Skin of body (tissue), 2 donors: Measurements from ENCODE around the gene UNC5C. TPM values are rescaled to one million over a fixed set of nuclear protein-coding genes. Genes with fewer than 3 reads are reported as not detected.
A peak's percentile ranks its signal among the peaks of the same experiment; 100 is the strongest.

ENCODE experiments used
- DNase-seq: peaks from one replicate; lab custom pipeline; 2025; lab: John Stamatoyannopoulos, UW
- total RNA-seq: library from RNA; depleted of rRNA; stranded (reverse); fragments of >200 nt; gene quantifications from one replicate; pipeline ENCODE4 v1.2.3, GENCODE V29; 2014

Gene UNC5C
- total RNA-seq, 1 donor from 2014 or later = 1.1 TPM

DNA sequence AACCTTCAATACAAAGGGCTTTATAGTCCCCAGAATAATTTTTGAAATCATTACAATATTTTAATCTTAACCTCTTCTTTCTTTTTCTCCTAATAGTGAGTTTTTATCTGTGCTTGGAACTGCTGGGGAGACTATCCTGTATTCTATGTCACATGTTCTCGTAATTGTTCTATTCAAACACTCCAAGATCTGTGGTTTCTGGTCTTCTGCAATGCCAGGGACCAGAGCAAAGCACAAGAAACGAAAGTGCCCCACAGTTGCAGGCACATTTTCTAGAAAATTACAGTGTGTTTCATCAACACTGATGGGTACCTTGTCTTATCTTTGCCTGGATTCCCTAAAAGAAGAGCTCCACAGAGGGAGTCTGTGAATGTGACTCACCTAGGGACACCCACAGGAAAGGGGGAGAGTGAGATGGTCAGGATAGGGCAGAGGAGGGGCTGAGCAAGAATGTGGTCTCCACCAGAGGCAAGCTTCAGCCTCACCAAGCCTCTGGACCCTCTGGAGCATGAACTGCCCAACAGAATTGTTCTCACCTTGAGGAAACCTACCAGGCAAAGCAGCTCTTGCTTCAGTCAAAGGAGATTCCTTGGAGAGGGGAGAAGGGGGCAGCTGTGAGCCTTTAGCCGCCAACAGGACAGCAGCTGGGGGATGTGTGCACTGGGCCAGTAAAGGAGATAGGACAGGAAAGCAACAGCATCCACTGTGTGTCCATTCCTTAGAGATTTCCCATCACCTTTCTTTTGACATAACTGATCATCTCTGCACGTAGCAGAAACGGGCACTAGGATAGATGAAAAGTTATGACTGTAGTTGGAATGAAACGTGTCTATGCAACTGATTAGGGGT, 25.9 kb downstream of the UNC5C start:
- DNase-seq = no peak

DNA sequence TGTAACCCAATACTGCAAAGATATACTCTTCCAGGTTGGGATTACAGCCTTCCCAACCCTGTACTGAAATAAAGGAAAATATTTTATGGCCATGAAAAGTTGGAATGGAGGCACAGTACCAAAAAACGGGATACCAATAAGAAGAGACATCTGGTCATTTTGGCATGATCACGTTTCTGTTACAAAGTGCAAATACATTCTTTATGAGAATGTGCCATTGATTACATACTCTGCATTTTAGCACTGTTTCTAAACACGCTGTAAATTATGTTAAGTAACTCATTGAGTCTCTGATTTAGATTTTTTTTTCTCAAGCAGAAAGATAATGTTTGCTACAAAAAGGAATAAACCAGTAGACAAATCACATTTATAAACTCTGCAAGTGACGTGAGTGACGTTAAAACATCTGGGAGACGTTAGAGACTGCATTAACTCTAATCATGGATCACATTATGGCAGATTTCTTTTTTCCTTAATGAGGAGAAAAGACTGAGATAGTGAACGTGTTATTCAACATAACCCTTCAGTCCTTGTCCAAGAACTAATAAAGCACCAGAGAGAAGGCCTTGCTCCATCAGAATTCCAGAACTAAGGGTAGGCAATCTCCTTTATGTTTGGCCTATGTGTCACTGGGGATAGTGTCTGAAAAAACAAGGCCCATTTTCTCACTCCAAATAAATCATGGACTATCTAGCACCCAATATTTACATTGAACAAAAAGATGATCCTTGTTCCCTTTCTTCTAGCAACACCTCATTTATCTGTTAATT, 31.0 kb downstream of the UNC5C start:
- DNase-seq = peak; percentile 86

DNA sequence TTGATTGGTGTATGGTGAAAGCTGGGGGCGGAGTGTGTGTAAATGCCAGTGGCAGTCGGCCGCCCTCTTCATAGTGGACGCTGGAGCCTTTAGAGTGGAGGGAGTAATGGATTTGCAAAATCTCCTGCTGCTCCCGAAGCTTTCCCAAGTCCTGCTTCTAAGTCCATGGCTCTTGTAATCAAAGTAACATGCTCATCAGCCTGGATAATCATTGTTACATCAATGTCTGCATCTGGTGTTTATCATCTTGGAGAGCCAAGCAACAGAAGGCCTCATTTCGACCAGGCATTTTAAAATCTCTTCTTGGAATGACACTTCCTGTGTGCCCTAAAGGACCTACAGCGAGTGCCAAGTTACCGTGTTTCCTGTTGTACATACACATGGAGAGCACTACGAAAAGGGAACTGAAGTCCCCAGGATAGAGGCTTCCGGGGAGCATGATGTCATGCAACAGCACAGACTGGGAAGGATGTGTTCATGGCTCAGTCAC, 32.2 kb downstream of the UNC5C start:
- DNase-seq = peak; percentile 55

DNA sequence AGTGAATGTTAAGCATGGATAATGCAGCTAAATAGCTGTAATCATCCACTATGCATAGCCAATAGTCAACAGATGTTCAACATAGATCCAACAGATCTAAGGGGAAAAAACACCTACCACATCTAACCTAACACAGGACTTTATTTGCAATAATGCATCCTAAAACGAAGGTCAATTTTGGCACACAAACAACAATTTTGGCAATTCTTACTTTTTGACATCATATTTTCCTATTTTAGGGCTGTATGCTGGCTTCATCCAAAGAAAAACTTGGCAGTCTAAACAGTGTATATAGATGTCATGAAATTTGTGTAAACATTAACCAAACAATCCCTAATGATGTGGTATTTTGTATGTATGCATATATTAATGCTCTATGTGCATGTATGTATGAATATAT, 33.2 kb downstream of the UNC5C start:
- no peak for DNase-seq

DNA sequence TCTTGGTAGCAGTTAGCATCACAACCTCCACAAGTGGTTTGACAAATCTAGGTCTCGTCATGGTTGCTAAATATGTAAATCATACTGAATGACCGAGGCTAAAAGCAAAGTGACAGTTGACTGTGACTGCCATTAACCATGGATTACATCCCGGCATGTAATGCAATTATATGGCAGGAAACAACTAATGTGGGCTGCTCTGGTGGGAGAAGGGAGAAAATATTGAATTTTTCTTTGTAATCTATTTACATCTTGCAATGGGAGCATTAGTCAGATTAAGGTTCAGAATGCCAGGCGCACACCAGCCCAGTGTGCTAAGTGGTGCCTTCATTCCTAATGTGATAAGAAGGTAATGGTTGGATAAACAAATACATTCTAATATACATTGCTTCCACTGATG, 35.8 kb downstream of the UNC5C start:
- no peak for DNase-seq

DNA sequence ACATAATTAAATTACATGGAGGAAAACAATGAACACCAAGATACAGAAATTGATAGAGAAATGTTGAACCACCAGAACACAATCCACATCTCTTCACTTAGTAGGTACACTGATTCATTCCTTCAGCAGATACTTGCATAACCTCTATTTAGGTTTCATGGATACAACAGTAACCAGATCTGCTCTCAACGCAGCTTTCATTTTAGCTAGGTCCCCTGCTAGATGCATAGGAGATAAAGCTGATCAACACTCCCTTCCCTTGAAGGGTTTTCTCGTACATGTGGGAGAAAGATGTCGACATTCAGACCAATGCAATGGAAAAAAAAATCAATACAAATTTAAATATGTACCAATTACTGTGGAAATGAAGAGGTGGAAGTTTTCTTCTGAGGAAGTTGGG, 37.3 kb downstream of the UNC5C start:
- DNase-seq = no peak

DNA sequence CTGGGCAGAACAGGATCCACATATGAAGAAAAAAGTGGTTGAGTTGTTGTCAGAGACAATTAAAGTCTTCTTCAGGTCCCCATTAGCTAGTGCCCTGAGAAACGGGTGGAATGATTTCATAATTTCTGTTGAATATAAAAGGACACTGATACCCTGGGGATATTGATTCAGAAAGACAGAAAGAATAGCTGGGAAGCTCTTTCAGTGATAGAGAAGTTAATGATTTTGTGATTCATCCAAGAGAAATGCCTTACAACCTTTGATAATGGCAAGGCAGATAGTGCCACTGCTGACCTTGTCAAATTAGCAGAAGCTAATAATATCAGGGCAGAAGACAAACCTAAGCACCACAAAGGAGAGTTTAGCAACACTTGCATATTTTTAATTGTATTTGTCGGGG, 37.9 kb downstream of the UNC5C start:
- no peak for DNase-seq

DNA sequence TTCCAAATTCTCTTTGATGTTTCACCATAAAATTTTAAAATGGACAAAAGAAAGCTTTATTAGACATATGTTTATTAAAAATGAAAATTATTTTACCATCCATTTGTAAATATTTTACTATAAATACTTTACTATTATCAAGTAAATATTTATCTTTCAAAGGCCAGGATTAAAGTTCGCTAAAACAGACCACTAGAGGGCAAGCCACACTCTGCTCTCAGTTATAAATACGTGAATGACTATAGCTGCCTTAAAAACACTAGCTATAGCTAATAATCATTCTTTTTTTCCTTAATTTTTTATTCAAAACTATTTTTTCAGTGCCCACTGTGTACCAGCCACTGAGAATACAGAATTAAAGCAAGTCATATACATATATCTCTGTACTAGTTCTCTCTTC, 38.6 kb downstream of the UNC5C start:
- DNase-seq = peak; percentile 42

DNA sequence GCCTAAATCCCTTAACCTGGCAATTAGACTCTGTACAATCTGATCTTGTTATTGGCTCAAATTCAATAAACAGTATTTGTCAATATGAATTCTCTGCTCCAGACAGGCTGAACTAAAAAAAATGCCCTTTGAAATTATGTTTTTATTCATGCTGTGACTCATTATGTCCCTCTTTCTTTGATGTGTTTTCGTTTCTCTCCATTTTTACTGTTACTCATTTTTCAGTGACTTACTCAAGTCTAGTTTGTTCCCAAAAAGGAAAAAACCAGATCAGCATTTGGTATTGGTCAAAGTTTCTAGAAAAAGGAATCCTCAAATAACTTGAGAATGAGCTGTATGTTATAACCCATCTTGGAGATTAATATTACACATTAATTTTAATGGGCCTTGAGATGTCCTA, 40.4 kb downstream of the UNC5C start:
- DNase-seq = no peak

DNA sequence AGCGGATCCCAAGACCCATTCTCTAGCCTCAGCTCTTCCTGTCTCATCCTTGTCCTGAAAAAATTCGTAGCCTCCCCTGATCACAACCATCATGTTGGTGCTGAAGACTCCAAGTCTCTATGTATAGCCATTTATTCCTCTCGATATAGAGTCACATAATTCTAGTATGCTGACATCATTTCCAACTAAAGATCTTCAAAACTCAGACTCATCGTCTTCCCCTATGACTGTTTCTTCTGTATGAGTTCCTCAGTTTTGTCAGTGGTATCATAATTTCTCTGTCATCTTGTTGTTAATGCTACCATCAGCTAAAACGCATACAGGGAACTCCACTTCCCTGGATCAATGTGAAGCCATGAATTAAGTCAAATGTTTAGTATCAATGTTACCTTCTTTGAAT, 41.2 kb downstream of the UNC5C start:
- no peak for DNase-seq

DNA sequence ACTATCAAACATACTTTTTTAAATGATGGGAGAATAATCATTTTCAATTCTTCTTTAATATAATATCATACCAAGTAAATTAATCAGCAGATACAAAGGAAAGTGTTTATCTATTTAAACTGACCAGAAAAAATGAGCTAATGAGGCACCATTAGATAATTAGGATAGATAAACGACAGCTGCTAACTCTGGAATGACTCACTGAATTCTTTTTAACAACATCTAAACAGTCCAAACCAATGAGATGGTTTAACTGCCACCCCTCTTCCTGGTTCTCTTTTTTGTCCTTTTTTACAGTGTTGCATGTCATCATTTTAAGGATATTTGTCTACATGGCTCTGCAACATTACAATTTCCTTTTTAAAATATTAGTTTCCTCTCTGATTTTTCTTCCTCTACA, 41.6 kb downstream of the UNC5C start:
- DNase-seq = no peak

DNA sequence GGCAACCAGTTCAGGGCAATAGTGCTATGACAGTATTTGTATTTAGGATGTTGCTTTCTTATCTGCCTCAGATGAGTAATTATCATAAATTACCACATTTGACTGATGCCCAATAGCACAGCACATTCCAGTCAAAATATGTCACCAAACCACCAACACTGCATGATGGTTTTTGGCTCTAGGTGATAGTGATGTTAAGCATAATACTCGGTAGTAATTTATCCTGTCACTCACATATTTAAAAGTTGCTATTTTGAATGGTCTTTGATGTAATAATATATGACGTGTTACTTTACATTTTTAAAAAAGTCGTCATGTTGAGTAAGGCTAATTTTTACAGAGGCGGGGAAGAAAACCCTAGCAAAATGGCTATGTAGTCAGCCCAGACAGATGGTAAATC, 42.5 kb downstream of the UNC5C start:
- DNase-seq = no peak

DNA sequence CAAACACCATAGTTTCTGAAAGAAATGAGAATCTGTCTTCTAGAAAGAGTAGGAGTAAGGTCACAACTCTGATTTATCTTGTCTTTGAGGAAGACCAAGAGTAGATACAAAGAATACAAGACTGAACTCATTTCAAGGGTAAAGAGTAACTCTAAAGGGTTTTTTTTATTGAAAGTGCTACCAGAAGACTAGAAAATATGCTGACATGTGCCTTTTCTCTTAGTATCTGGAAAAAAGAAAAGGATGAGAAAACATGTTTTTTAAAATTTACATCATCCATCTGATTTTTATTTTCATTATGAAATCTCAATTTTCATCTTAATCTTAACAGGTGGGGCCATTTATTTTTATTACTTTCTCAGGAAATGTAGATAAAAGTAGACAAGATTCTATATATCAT, 43.0 kb downstream of the UNC5C start:
- DNase-seq = no peak

DNA sequence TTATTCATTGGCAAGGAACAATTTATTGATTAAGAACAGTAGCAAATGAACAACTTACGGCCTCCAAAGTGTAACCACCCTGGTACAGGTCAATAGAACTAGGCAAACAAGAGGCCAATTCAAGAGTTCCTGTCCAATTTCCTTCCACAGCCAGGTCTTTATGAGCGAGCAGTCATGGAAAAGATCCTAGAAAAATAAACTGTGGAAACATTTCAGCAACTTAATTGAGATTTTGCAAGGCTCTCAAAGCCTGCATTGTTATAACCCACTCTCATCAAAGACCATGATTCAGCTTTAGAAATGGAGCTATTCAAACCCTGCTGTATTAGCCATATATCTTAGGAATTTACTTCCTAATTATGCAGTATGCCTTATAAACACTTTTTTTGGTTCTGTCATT, 43.6 kb downstream of the UNC5C start:
- DNase-seq = peak; percentile 31

DNA sequence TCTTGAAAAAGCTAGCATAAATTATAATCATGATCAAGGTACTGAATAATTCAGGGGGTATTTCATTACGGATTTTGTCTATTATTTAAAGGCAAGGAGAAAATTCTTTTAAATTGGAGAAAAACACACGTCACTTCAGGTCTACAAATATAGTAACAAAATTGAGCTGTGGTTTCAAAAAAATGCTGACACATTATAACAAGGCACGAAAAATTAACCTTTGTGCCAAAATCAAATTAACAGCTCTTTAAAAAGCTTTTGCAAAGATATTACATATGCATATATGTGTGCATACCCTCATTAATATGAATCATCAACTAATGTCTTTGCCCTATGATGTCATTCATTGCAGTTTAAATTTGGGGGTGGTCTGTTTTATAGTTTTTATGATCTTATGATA, 44.3 kb downstream of the UNC5C start:
- DNase-seq = no peak

DNA sequence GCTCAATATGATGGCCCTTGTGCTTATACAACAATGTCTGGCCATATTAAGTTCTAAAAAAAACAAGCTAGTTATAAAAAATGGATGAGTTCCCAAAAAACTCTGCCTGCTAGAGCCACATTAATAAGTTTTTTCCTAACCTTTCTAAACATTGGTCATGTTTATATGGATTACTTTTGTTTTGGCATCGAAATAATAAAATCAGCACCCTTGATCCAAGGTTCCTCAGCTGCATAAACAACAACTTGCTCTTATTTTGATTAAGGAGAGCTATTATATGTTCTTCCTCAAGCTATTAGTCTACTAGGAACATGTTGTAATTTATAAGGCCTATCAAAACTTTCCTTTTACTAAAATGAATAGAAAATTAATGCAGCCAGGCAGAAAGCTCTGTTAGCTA, 48.4 kb downstream of the UNC5C start:
- DNase-seq = no peak

DNA sequence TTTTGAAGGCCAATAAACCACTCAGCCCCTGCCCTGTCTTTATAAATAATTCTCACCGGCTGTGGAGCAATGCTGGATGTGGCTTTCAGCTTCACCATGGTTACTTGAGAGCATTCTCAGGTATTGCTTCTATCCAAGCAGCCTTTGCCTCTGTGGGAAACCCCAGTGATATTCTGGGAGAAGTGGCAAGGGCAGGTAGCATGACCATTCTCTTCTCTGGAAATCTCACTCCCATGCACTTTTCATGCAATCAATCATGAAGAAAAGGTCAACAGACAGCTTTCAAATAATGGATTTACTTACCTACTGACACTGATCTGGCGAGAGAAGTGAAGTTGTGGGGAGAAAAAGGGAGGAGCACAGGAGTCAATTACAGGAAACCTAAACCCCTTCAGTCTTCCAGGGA, 49.5 kb downstream of the UNC5C start:
- no peak for DNase-seq

DNA sequence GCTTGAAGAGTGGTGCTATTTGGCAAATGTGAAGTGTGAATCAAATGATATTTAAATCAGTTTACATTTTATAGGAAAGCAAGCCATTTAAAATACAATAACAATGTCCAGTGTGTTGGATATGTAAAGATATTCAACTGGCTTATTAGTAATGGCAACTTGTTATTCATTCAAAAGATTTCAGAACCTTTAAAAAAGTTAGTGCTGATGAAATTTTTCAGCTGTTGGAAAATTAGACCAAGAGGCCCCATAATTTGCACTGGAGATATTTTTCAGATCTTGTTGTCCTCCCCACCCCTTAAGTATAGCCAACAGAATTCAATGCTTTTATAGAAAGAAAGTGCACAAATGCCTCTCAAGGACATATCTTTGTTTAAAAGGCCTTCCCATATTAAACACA, 54.6 kb downstream of the UNC5C start:
- DNase-seq = no peak

DNA sequence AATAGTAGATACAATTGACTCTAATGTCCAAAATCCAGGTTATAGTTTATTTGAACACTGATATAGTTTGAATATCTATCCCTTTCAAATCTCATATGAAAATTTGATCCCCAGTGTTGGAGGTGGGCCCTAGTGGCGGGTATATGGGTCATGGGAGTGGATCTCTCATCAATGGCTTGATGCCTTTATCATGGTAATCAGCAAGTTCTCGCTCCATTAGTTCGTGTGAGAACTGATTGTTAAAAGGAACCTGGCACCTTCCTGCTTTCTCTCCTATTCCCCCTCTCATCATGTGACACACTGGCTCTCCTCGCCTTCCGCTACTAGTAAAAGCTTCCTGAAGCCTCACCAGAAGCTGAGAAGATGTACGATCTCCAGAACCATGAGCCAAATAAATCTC, 70.1 kb downstream of the UNC5C start:
- DNase-seq = no peak

DNA sequence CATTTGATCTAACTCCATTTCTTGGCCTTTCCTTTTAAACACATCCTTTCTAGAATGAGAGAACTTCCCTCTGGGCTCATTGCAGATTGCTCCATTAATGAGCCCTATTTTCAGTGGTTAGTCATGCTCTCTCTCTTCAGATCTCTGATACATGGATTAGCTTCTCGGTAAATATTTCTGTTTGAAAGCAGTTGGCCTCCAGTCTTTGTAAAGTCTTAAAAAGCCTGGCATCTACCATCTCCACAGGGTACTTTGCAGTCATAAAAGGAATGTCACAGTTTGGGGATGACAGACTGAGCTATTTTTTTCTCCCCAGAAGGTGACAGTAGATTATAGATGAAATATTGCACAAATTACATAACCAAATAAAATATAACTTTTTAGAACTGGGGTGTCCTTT, 72.7 kb downstream of the UNC5C start:
- DNase-seq = no peak

DNA sequence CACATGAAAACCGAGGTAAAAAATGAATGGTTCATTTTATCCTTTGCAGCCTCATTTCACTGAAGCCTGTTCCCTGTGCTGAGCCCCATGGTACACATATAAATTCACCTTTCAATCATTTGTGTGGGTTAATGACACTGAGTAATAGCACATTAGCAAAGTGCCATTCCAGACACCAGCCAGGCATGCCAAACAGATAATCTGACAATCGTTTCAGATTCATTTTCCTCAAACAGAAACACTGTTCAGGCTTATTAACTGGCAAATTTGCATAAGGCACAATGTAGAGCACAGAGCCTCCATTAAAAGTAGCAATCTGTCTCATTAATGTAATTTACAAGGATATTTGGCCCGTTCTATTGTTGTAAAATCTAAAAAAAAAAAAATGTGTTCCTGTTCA, 76.2 kb downstream of the UNC5C start:
- DNase-seq = no peak

DNA sequence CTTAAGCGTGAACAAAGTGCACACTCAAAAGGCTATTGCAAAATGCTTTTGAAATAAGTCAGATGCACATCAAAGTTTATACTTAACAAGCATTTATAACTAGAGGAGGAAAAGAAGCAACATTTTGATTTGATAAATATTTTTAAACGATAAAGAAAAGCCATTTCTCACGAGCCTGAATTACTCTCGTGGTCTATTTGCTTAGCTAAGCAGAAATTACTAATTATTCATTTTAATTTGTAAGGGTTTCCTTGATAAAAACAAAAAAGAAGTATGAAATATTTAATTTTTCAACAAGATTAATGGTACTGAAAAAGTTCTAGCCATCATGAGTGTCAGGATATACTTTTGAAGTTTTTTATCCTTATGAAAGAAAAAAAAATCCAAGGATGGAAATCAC, 78.2 kb downstream of the UNC5C start:
- DNase-seq = no peak

DNA sequence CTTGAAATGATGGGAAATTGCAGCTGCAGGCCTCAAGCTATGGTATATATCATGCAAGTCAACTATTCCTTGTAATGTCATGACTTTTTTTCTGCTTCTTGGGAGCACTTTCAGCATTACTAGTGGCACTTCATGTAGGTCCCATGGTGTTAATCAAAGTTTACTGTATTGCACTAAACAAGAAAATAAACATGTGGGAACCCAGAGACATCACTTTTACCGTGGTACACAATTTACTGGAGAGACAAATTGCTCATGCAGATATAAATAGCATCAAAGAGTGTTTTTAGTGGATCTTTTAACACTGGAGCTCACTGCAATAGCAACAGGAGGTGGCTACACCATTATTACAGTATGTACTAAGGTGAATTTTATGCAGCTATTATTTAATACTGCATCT, 79.2 kb downstream of the UNC5C start:
- DNase-seq = no peak
